HG02938 (cell line): ENCODE measurements around the gene LTK.

ENCODE experiments used
- ATAC-seq: cut with Tn5 transposase; IDR thresholded peaks from one replicate; pipeline ENCODE4 v1.9.1; 2021; ENCODE audit warnings: mild to moderate bottlenecking, moderate library complexity; ENCODE audit not compliant: unreplicated experiment

The LTK gene

GRCh38 chr15:41513506-41514227 is at the start of gene LTK:
Gene LTK (minus strand): TSS chr15:41513827. CDS start chr15:41513709, 118 bp downstream.
- ATAC-seq: no peak

- ATAC-seq: no peak
These were observed 49.2 kb upstream of the LTK start for GRCh38 chr15:41562784-41563198.

- no peak for ATAC-seq
These were observed 48.6 kb upstream of the LTK start for GRCh38 chr15:41562244-41562643.

- no peak for ATAC-seq
These were observed 48.1 kb upstream of the LTK start for GRCh38 chr15:41561777-41562145.

GRCh38 chr15:41561104-41561776 is 47.6 kb upstream of the LTK start:
- ATAC-seq: no peak

- ATAC-seq: no peak
These were observed 46.9 kb upstream of the LTK start for GRCh38 chr15:41560572-41560874.

GRCh38 chr15:41559239-41559782 is 45.7 kb upstream of the LTK start:
- ATAC-seq: no peak

GRCh38 chr15:41558400-41559238 is 45.0 kb upstream of the LTK start, which contains the start of gene TYRO3:
Gene TYRO3 (plus strand): TSS chr15:41559212. CDS start chr15:41559258, 46 bp downstream.
- no peak for ATAC-seq

GRCh38 chr15:41557673-41558399 is 44.2 kb upstream of the LTK start:
- ATAC-seq: no peak

GRCh38 chr15:41556677-41557076 is 43.0 kb upstream of the LTK start:
- no peak for ATAC-seq

- no peak for ATAC-seq
These were observed 41.3 kb upstream of the LTK start for GRCh38 chr15:41554915-41555314.

- ATAC-seq: no peak
These were observed 40.7 kb upstream of the LTK start for GRCh38 chr15:41554343-41554742.

GRCh38 chr15:41553731-41554130 is 40.1 kb upstream of the LTK start:
- ATAC-seq: no peak

- ATAC-seq: no peak
These were observed 36.6 kb upstream of the LTK start for GRCh38 chr15:41550066-41550775.

- ATAC-seq: no peak
These were observed 33.5 kb upstream of the LTK start for GRCh38 chr15:41546851-41547786.

GRCh38 chr15:41545218-41545617 is 31.6 kb upstream of the LTK start:
- no peak for ATAC-seq

GRCh38 chr15:41544650-41545015 is 31.0 kb upstream of the LTK start:
- ATAC-seq: no peak

GRCh38 chr15:41543521-41543870 is 29.9 kb upstream of the LTK start:
- ATAC-seq: no peak

- no peak for ATAC-seq
These were observed 23.2 kb upstream of the LTK start for GRCh38 chr15:41536866-41537265.
